Stimulated activated CD4-positive, alpha-beta T cell treated with anti-CD3 and anti-CD28 coated beads, Interleukin-4, amount 100 ng/mL, for 4 hours (primary cell): ENCODE measurements around the gene ARHGEF6.

Experiments
- DNase-seq, 2 experiments: peaks; one replicate each; pipeline ENCODE4 v3.0.0-alpha.2; 2020

Gene ARHGEF6

GRCh38 chrX:136691028-136691809 lies 89.5 kb downstream of the ARHGEF6 start:
- no peak for DNase-seq

- DNase-seq: no peak
These were observed 91.3 kb downstream of the ARHGEF6 start for GRCh38 chrX:136689436-136689835.

GRCh38 chrX:136687457-136687856 lies 93.3 kb downstream of the ARHGEF6 start:
- DNase-seq: peak in 1 of 2 experiments; percentile 47

GRCh38 chrX:136684120-136684519 lies 96.6 kb downstream of the ARHGEF6 start:
- no peak for DNase-seq

GRCh38 chrX:136679531-136679930 lies 101.2 kb downstream of the ARHGEF6 start:
- no peak for DNase-seq

GRCh38 chrX:136674270-136674985 lies 106.3 kb downstream of the ARHGEF6 start:
- no peak for DNase-seq

GRCh38 chrX:136671006-136671610 lies 109.6 kb downstream of the ARHGEF6 start:
- DNase-seq: no peak

GRCh38 chrX:136667446-136668168 lies 113.1 kb downstream of the ARHGEF6 start:
- no peak for DNase-seq

GRCh38 chrX:136666088-136666487 lies 114.6 kb downstream of the ARHGEF6 start:
- no peak for DNase-seq

- DNase-seq: no peak
These were observed 115.4 kb downstream of the ARHGEF6 start for GRCh38 chrX:136665258-136665900.

- DNase-seq: no peak
These were observed 117.8 kb downstream of the ARHGEF6 start for GRCh38 chrX:136662976-136663375.

- DNase-seq: no peak
These were observed 118.6 kb downstream of the ARHGEF6 start for GRCh38 chrX:136662104-136662503.

GRCh38 chrX:136660896-136661295 lies 119.8 kb downstream of the ARHGEF6 start:
- DNase-seq: no peak

GRCh38 chrX:136659174-136659573 lies 121.6 kb downstream of the ARHGEF6 start:
- DNase-seq: no peak

GRCh38 chrX:136658151-136658550 lies 122.6 kb downstream of the ARHGEF6 start:
- peak in 1 of 2 experiments; percentile 45 for DNase-seq

- DNase-seq: no peak
These were observed 124.3 kb downstream of the ARHGEF6 start for GRCh38 chrX:136656361-136656964.

GRCh38 chrX:136652822-136653723 lies 127.7 kb downstream of the ARHGEF6 start:
- DNase-seq: peak in 1 of 2 experiments; percentile 41

GRCh38 chrX:136650811-136651210 lies 129.9 kb downstream of the ARHGEF6 start:
- DNase-seq: peak in 1 of 2 experiments; percentile 31

- DNase-seq: peak in 1 of 2 experiments; percentile 62
These were observed 132.9 kb downstream of the ARHGEF6 start, which contains the start of gene CD40LG for GRCh38 chrX:136647677-136648360. Gene CD40LG, plus strand, starts transcription at chrX:136648158. Its CDS starts 91 bp downstream, at chrX:136648249.

GRCh38 chrX:136646602-136647239 lies 134.0 kb downstream of the ARHGEF6 start:
- peak; percentile 33 to 76 for DNase-seq
